Body of pancreas (tissue), 4 donors: ENCODE measurements around the gene SLC6A20. TPM values are rescaled to one million over a fixed set of nuclear protein-coding genes. Genes with fewer than 3 reads are reported as not detected.
A peak's percentile ranks its signal among the peaks of the same experiment; 100 is the strongest.

Experiments used
- ATAC-seq: fragments of 150-250 bp; one replicate; pipeline ENCODE4 v1.9.1; 2016
- DNase-seq, 4 donors: peaks; one replicate each; pipeline ENCODE4 v3.0.0-alpha.2; 2019
- H3K27ac ChIP-seq, 4 donors: fragments of 200-600 bp; sonication (generic); 1 replicate in 3 of 4; 2 replicates in 1 of 4; pipeline versions ENCODE4 v1.5.1 to v1.6.1; 2016 to 2019; ENCODE audit warnings: mild to moderate bottlenecking in 1 of 4, mixed read lengths in 1 of 4, moderate library complexity in 1 of 4
- H3K27me3 ChIP-seq, 2 donors: fragments of 200-600 bp; sonication (generic); one replicate each; pipeline ENCODE4 v1.6.0; 2016; ENCODE audit warnings: mild to moderate bottlenecking in 1 of 2
- H3K36me3 ChIP-seq, 2 donors: fragments of 200-600 bp; sonication (generic); replicated peaks in 1 of 2; 2 replicates each; pipeline ENCODE4 v1.5.1; 2016; ENCODE audit warnings: low read depth in 2 of 2; ENCODE audit not compliant: insufficient read depth in 1 of 2
- H3K4me1 ChIP-seq: fragments of 200-600 bp; sonication (generic); one replicate; pipeline ENCODE4 v1.6.0; 2016
- H3K4me3 ChIP-seq, 2 donors: fragments of 200-600 bp; sonication (generic); 1 replicate in 1 of 2; 2 replicates in 1 of 2; pipeline ENCODE4 v1.5.1; 2016 to 2019
- H3K9me3 ChIP-seq, 3 donors: fragments of 200-600 bp; sonication (generic); 1 replicate in 2 of 3; 2 replicates in 1 of 3; pipeline ENCODE4 v1.5.1; 2016
- CTCF ChIP-seq, 7 experiments: fragments of 450-650 bp in 4 of 7; fragments of 200-600 bp in 3 of 7; sonication (generic) in 3 of 7; IDR thresholded peaks; one replicate each; pipeline ENCODE4 v1.5.1; 2016 to 2019; ENCODE audit warnings: antibody characterized with exemption in 7 of 7
- POLR2A ChIP-seq, 3 donors: fragments of 450-650 bp; IDR thresholded peaks; one replicate each; pipeline ENCODE4 v1.6.1; 2016; ENCODE audit warnings: antibody characterized with exemption in 3 of 3, mild to moderate bottlenecking in 2 of 3
- WGBS, 2 donors: methylation state at CpG; one replicate each; pipeline ENCODE4 v1.1.5; 2017; 5-methylcytosine and 5-hydroxymethylcytosine counted together
- intact Hi-C: fragments of 100-400 bp; cut with DNase I; formaldehyde crosslinking; loops from one replicate; pipeline ENCODE4 v1.15.1; 2023
- total RNA-seq, 2 donors: library from RNA; depleted of rRNA; stranded (reverse); fragments of >200 nt; gene quantifications; one replicate each; pipeline ENCODE4 v1.1.0, GENCODE V29; 2016

The SLC6A20 gene
- total RNA-seq, 2 donors from 2014 or later, result 4.7 to 5.3 TPM

GRCh38 chr3:45762647-45763302 lies 33.6 kb downstream of the SLC6A20 start:
- ATAC-seq, result no peak
- intact Hi-C loops, result loop anchor here (10.0 kb wide), 1 partner anchor 322 kb away; no protein-coding TSS in a partner anchor
- Histone ChIP-seq H3K4me3 (no peak overlapping the region), H3K27ac (no peak overlapping the region), H3K9me3 (no peaks in the 10 kb centered on the region), H3K27me3 (no peaks in the 10 kb centered on the region), H3K36me3 (no peaks in the 10 kb centered on the region), H3K4me1 (peaks cover 14% of the 10 kb centered on the region)
- WGBS, 2 donors, result 77 to 83% methylated on average over 16 to 19 of the region's 19 CpGs
- no peak for TF ChIP-seq CTCF (IDR thresholded peaks at IDR 0.05)
- TF ChIP-seq POLR2A (IDR thresholded peaks at IDR 0.05), result no peak
- no peak for DNase-seq

- 83 to 86% methylated on average over 8 to 9 of the region's 10 CpGs for WGBS, 2 donors
- intact Hi-C loops, result loop anchor here (10.0 kb wide), 1 partner anchor 323 kb away; no protein-coding TSS in a partner anchor
- TF ChIP-seq CTCF (IDR thresholded peaks at IDR 0.05) (no peak), POLR2A (IDR thresholded peaks at IDR 0.05) (no peak)
- no peaks in the 10 kb centered on the region for H3K9me3 ChIP-seq
- no peak for ATAC-seq
- no peaks in the 10 kb centered on the region for H3K36me3 ChIP-seq
- no peak overlapping the region for H3K27ac ChIP-seq
- H3K4me3 ChIP-seq, result no peak overlapping the region
- no peak for DNase-seq
- H3K27me3 ChIP-seq, result no peaks in the 10 kb centered on the region
- peaks cover 14% of the 10 kb centered on the region for H3K4me1 ChIP-seq
These were observed 34.5 kb downstream of the SLC6A20 start for GRCh38 chr3:45761831-45762230.

GRCh38 chr3:45760878-45761711 lies 35.2 kb downstream of the SLC6A20 start:
- Histone ChIP-seq H3K4me1 (peaks cover 14% of the 10 kb centered on the region), H3K27me3 (no peaks in the 10 kb centered on the region), H3K36me3 (no peaks in the 10 kb centered on the region), H3K27ac (no peak overlapping the region), H3K4me3 (no peak overlapping the region), H3K9me3 (no peaks in the 10 kb centered on the region)
- ATAC-seq (peak; percentile 89), DNase-seq (peak; percentile 56 to 74 (median 64))
- 29% methylated on average over 12 to 13 of the region's 14 CpGs for WGBS, 2 donors
- TF ChIP-seq POLR2A (IDR thresholded peaks at IDR 0.05), result no peak
- peak; percentile 67 to 81 (median 79) for TF ChIP-seq CTCF (IDR thresholded peaks at IDR 0.05)
- intact Hi-C loops, result loop anchor here (10.0 kb wide), 1 partner anchor 324 kb away; no protein-coding TSS in a partner anchor

- 68 to 81% methylated on average over 8 to 12 of the region's 12 CpGs for WGBS, 2 donors
- Histone ChIP-seq H3K27ac (no peak overlapping the region), H3K4me1 (peaks cover 14% of the 10 kb centered on the region), H3K27me3 (no peaks in the 10 kb centered on the region), H3K4me3 (no peak overlapping the region), H3K9me3 (no peaks in the 10 kb centered on the region), H3K36me3 (no peaks in the 10 kb centered on the region)
- ATAC-seq (no peak), DNase-seq (no peak)
- TF ChIP-seq CTCF (IDR thresholded peaks at IDR 0.05) (no peak), POLR2A (IDR thresholded peaks at IDR 0.05) (no peak)
- intact Hi-C loops, result loop anchor here (10.0 kb wide), 2 partner anchors 175 to 325 kb away; no protein-coding TSS in a partner anchor
These were observed 36.5 kb downstream of the SLC6A20 start for GRCh38 chr3:45759851-45760250.
